BJ (cell line): Measurements from ENCODE around the gene NOVA2. TPM values are rescaled to one million over a fixed set of nuclear protein-coding genes. Genes with fewer than 3 reads are reported as not detected.

Experiments
- CTCF ChIA-PET: fragments of 350-600 bp; formaldehyde crosslinking; extraction: SDS; loops from one replicate; lab custom pipeline; 2021; ENCODE audit warnings: antibody characterized with exemption, inconsistent platforms; lab: Yijun Ruan, JAX
- POLR2A ChIA-PET: fragments of 300-600 bp; sonication (Branson Sonifier 250); formaldehyde crosslinking; extraction: SDS; loops from one replicate; lab custom pipeline; 2021; ENCODE audit warnings: antibody characterized with exemption; lab: Charles Lee
- DNase-seq: peaks from one replicate; pipeline ENCODE4 v3.0.0-alpha.2; 2011; ENCODE audit warnings: low read depth
- H3K27me3 ChIP-seq: 2 replicates; pipeline ENCODE4 v1.6.0; 2011; ENCODE audit warnings: low read length; ENCODE audit not compliant: control insufficient read depth, insufficient read depth
- H3K36me3 ChIP-seq: 2 replicates; pipeline ENCODE4 v1.5.1; 2011; ENCODE audit warnings: low read length; ENCODE audit not compliant: control insufficient read depth, insufficient read depth
- H3K4me3 ChIP-seq: 2 replicates; pipeline ENCODE4 v1.5.1; 2011; ENCODE audit warnings: low read depth, mild to moderate bottlenecking, control low read depth, low read length
- CTCF ChIP-seq: IDR thresholded peaks from 2 replicates; pipeline ENCODE4 v1.5.1; 2011; ENCODE audit warnings: low read depth, mild to moderate bottlenecking, control low read depth, inconsistent platforms, low read length, moderate library complexity; ENCODE audit not compliant: insufficient read depth
- polyA plus RNA-seq: library from polyadenylated mRNA; depleted of rRNA; stranded (reverse); fragments of >200 nt; gene quantifications from 2 replicates; pipeline ENCODE4 v1.2.3, GENCODE V29; 2011

The NOVA2 gene
- polyA plus RNA-seq, 1 experiment: 0.01 TPM

GRCh38 chr19:46000491-46001246 is 27.0 kb upstream of the NOVA2 start:
- Histone ChIP-seq H3K36me3 (no peaks in the 10 kb centered on the region; the same call in 1 of the 2 replicates), H3K27me3 (no peaks in the 10 kb centered on the region), H3K4me3 (peak overlapping the region; percentile 20)
- TF ChIP-seq CTCF: no peak
- POLR2A ChIA-PET: no interaction called here
- DNase-seq: no peak
- CTCF ChIA-PET: interaction anchor here (1.3 to 2.9 kb wide), 2 partner anchors 9 to 16 kb away, joined by 3 to 6 read pairs; no protein-coding TSS in a partner anchor

GRCh38 chr19:45999653-46000121 is 26.0 kb upstream of the NOVA2 start:
- Histone ChIP-seq H3K27me3 (no peaks in the 10 kb centered on the region), H3K4me3 (peak overlapping the region; percentile 5; the same call in 1 of the 2 replicates), H3K36me3 (no peaks in the 10 kb centered on the region; the same call in 1 of the 2 replicates)
- ChIA-PET CTCF (interaction anchor here (0.5 to 1.5 kb wide), 3 partner anchors 10 to 159 kb away, joined by 3 to 7 read pairs (median 3); no protein-coding TSS in a partner anchor), POLR2A (no interaction called here)
- TF ChIP-seq CTCF: no peak
- no peak for DNase-seq

- no peak for TF ChIP-seq CTCF
- Histone ChIP-seq H3K36me3 (no peaks in the 10 kb centered on the region), H3K4me3 (no peak overlapping the region), H3K27me3 (no peaks in the 10 kb centered on the region)
- DNase-seq: no peak
- ChIA-PET POLR2A (no interaction called here), CTCF (interaction anchor here (0.5 to 2.1 kb wide), 5 partner anchors 10 to 158 kb away, joined by 3 to 9 read pairs (median 4); no protein-coding TSS in a partner anchor)
Measured at GRCh38 chr19:45998834-45999233, 25.2 kb upstream of the NOVA2 start.

GRCh38 chr19:45996933-45997332 is 23.3 kb upstream of the NOVA2 start:
- Histone ChIP-seq H3K27me3 (no peaks in the 10 kb centered on the region), H3K36me3 (no peaks in the 10 kb centered on the region), H3K4me3 (no peak overlapping the region)
- ChIA-PET POLR2A (no interaction called here), CTCF (interaction anchor here (1.6 to 1.7 kb wide), 2 partner anchors 20 to 32 kb away, joined by 3 to 4 read pairs; no protein-coding TSS in a partner anchor)
- TF ChIP-seq CTCF: no peak
- no peak for DNase-seq

- ChIA-PET POLR2A (no interaction called here), CTCF (interaction anchor here (0.8 to 3.0 kb wide), 5 partner anchors 14 to 82 kb away, joined by 3 to 21 read pairs (median 3); no protein-coding TSS in a partner anchor)
- Histone ChIP-seq H3K4me3 (peak overlapping the region; percentile 73), H3K36me3 (no peaks in the 10 kb centered on the region), H3K27me3 (no peaks in the 10 kb centered on the region)
- no peak for TF ChIP-seq CTCF
- no peak for DNase-seq
Measured at GRCh38 chr19:45995715-45996385, 22.2 kb upstream of the NOVA2 start.
